MM.1S (cell line): ENCODE results near the gene WDFY2.

ENCODE experiments used
- DNase-seq: peaks from one replicate; pipeline ENCODE4 v3.0.0-alpha.2; 2015
- H2AFZ ChIP-seq: fragments of 300-600 bp; sonication (generic); 2 replicates; pipeline ENCODE4 v1.6.0; 2016; ENCODE audit warnings: antibody characterized with exemption, low read length
- H3F3A ChIP-seq: fragments of 300-600 bp; sonication (generic); 2 replicates; pipeline ENCODE4 v1.6.1; 2016; ENCODE audit warnings: mild to moderate bottlenecking, antibody characterized with exemption, low read length, moderate library complexity, mixed read lengths; ENCODE audit not compliant: insufficient read depth
- H3K27ac ChIP-seq: fragments of 300-600 bp; sonication (generic); 2 replicates; pipeline ENCODE4 v1.5.1; 2016; ENCODE audit warnings: mild to moderate bottlenecking, low read length
- H3K27me3 ChIP-seq: fragments of 300-600 bp; sonication (generic); replicated peaks from 2 replicates; pipeline ENCODE4 v1.6.0; 2016; ENCODE audit warnings: low read length; ENCODE audit not compliant: insufficient read depth
- H3K36me3 ChIP-seq: fragments of 300-600 bp; sonication (generic); replicated peaks from 2 replicates; pipeline ENCODE4 v1.6.1; 2016; ENCODE audit warnings: mild to moderate bottlenecking, low read length, mixed read lengths; ENCODE audit not compliant: insufficient read depth
- H3K4me1 ChIP-seq: fragments of 300-600 bp; sonication (generic); 2 replicates; pipeline ENCODE4 v1.6.1; 2016; ENCODE audit warnings: low read length, mixed read lengths
- H3K4me2 ChIP-seq: fragments of 300-600 bp; sonication (generic); 2 replicates; pipeline ENCODE4 v1.6.0; 2016; ENCODE audit warnings: low read depth, low read length
- H3K4me3 ChIP-seq: fragments of 300-600 bp; sonication (generic); 2 replicates; pipeline ENCODE4 v1.5.1; 2016; ENCODE audit warnings: low read length, mixed read lengths
- H3K79me2 ChIP-seq: fragments of 300-600 bp; sonication (generic); 2 replicates; pipeline ENCODE4 v1.6.1; 2016; ENCODE audit warnings: mixed run types, low read length, mixed read lengths
- H3K9ac ChIP-seq: fragments of 300-600 bp; sonication (generic); 2 replicates; pipeline ENCODE4 v1.6.1; 2016; ENCODE audit warnings: low read length, mixed read lengths
- H3K9me2 ChIP-seq: fragments of 300-600 bp; sonication (generic); replicated peaks from 2 replicates; pipeline ENCODE4 v1.6.1; 2016; ENCODE audit warnings: mild to moderate bottlenecking, low read length, mixed read lengths; ENCODE audit not compliant: insufficient read depth
- H3K9me3 ChIP-seq: fragments of 300-600 bp; sonication (generic); replicated peaks from 2 replicates; pipeline ENCODE4 v1.6.1; 2016; ENCODE audit warnings: mild to moderate bottlenecking, low read length, mixed read lengths; ENCODE audit not compliant: insufficient read depth
- H4K20me1 ChIP-seq: fragments of 300-600 bp; sonication (generic); 2 replicates; pipeline ENCODE4 v1.6.1; 2016; ENCODE audit warnings: mild to moderate bottlenecking, low read length, moderate library complexity, mixed read lengths; ENCODE audit not compliant: insufficient read depth
- EZH2 ChIP-seq: fragments of 300-600 bp; sonication (generic); optimal IDR thresholded peaks from 2 replicates; pipeline ENCODE3; 2017; ENCODE audit warnings: low read depth, mild to moderate bottlenecking, antibody characterized with exemption, low read length, mixed read lengths
- EZH2phosphoT487 ChIP-seq: fragments of 300-600 bp; sonication (generic); IDR thresholded peaks from 2 replicates; pipeline ENCODE4 v1.6.1; 2018; ENCODE audit warnings: antibody characterized with exemption, low read length
- TF ChIP-seq, protein P1 (sequence below): fragments of 300-600 bp; sonication (generic); IDR thresholded peaks from 2 replicates; pipeline ENCODE4 v1.5.1; 2016; ENCODE audit warnings: antibody characterized with exemption, low read length, mixed read lengths

The WDFY2 gene

DNA sequence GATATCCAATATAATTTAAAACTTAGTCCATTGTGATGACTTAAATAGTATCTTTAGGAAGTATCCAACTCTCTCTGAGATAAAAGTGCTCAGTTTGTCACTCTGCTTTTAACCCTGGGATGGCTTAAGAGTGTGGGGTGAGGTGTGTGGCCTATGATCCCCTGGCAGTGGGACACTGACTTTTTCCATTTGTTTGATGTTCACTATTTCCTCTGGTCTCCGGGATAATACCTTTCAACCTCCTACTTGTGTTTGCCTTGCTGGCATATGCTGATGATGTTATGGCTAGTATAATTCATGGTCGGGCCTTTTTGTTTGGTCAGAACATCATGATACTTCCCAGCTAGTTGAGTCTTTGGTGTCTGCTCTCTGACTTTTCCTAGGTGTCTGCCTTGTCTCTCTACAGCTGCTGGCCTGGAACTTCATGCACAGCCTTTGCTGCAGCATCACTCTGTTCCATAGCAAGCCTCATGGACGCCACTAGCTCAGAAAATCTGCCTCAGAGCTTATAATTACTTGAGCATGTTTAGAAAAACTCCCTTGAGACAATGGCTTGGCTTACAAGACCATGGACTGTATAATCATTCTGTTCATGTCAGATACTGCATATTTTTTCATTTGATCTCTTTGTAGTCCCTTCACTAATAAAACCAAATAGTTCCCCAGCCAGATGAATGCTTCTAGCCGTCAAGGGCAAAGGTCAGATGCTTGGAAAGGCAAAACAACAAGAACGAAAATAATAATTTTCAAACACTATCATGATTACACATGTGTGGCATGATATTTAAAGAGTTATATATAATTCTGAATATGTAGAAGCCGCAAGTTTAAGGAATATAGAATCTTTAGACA, 75.2 kb downstream of the WDFY2 start:
- Histone ChIP-seq H3K9me2 (no peaks in the 10 kb centered on the region), H3K79me2 (no peaks in the 10 kb centered on the region), H3K4me1 (no peaks in the 10 kb centered on the region), H3K9me3 (no peaks in the 10 kb centered on the region), H2AFZ (no peak overlapping the region), H3K4me3 (no peak overlapping the region), H3K4me2 (no peak overlapping the region), H4K20me1 (no peaks in the 10 kb centered on the region), H3K27me3 (no peaks in the 10 kb centered on the region), H3K27ac (no peak overlapping the region), H3K36me3 (no peaks in the 10 kb centered on the region), H3F3A (no peaks in the 10 kb centered on the region), H3K9ac (no peak overlapping the region)
- TF ChIP-seq EZH2phosphoT487 (no peak), EZH2 (no peak)
- TF ChIP-seq, protein P1, sequence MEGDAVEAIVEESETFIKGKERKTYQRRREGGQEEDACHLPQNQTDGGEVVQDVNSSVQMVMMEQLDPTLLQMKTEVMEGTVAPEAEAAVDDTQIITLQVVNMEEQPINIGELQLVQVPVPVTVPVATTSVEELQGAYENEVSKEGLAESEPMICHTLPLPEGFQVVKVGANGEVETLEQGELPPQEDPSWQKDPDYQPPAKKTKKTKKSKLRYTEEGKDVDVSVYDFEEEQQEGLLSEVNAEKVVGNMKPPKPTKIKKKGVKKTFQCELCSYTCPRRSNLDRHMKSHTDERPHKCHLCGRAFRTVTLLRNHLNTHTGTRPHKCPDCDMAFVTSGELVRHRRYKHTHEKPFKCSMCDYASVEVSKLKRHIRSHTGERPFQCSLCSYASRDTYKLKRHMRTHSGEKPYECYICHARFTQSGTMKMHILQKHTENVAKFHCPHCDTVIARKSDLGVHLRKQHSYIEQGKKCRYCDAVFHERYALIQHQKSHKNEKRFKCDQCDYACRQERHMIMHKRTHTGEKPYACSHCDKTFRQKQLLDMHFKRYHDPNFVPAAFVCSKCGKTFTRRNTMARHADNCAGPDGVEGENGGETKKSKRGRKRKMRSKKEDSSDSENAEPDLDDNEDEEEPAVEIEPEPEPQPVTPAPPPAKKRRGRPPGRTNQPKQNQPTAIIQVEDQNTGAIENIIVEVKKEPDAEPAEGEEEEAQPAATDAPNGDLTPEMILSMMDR, result no peak
- DNase-seq, result no peak

DNA sequence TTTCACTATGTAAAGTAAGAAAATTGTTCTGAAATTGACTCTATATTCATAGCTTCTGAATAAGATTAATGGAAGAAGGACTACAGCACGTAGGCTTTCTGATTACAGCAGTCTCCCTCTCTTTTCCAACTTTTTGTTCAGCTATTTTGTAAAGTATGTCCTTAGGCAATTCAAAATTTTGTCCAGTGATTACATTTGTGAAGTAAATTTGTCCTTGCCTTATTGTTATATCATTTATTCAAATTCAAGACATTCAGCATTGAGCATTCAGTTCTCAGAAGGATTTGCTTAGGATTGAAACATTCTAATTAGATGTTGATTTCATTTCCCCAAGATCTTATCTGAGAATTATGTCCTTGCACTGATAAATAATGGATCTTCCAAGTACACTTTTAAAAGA, 76.6 kb downstream of the WDFY2 start:
- Histone ChIP-seq H3F3A (no peaks in the 10 kb centered on the region), H3K9me3 (no peaks in the 10 kb centered on the region), H3K9ac (no peak overlapping the region), H3K79me2 (no peaks in the 10 kb centered on the region), H2AFZ (no peak overlapping the region), H3K36me3 (no peaks in the 10 kb centered on the region), H3K27ac (no peak overlapping the region), H3K4me3 (no peak overlapping the region), H3K27me3 (no peaks in the 10 kb centered on the region), H3K9me2 (no peaks in the 10 kb centered on the region), H4K20me1 (no peaks in the 10 kb centered on the region), H3K4me2 (no peak overlapping the region), H3K4me1 (no peaks in the 10 kb centered on the region)
- no peak for DNase-seq
- no peak for TF ChIP-seq EZH2

DNA sequence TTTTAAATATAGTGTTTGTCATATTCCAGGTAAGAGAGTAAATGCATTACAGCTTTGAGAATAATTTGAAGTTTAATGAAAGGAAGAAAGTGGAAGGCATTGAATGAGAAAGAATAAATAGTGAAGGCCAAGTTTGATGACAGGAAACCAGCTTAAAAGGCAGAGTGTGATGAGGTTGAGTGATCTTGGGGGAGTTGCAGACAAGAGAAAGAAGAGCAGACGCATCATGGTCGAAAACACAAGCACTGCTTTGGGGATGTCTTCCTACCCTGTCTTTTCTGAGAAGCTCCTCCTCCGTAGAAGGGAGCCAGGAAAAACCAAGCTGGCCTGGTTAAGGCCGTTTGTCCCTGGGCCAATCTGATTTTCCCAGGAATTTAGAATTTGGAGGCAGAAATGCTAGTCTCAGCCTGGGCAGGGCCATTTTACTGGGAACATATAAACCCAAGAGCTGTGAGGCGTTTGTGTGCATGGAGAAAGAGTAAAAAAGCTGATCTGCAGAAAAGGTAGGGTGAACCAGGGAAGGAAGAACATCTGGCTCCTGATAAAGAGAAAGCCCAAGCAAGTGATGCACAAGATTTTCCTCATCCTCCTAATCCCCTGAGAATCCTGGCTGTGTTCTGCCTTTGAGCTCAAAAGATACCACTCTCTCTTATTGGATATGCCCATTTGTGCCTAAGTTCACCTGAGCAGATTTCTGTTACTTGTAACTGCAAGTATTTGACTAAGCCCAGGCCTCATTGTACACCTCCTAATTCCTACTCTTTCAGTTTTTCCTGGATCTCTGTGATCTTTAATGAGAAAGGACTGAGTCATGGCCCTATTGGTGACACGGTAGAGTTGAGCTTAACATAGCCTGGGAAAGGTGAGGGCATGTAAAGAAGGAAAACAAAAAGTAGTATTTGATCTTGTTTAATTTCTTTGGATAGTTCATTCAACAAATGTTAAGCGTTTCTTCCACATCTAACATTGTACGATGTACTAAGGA, 80.0 kb downstream of the WDFY2 start:
- TF ChIP-seq EZH2phosphoT487 (no peak), EZH2 (no peak)
- TF ChIP-seq, protein P1, result no peak
- Histone ChIP-seq H3K27me3 (no peaks in the 10 kb centered on the region), H3K9me2 (no peaks in the 10 kb centered on the region), H3F3A (no peaks in the 10 kb centered on the region), H3K9me3 (no peaks in the 10 kb centered on the region), H4K20me1 (no peaks in the 10 kb centered on the region), H3K4me3 (no peak overlapping the region), H3K4me1 (no peaks in the 10 kb centered on the region), H3K36me3 (no peaks in the 10 kb centered on the region), H3K27ac (no peak overlapping the region), H2AFZ (no peak overlapping the region), H3K9ac (no peak overlapping the region), H3K4me2 (no peak overlapping the region), H3K79me2 (no peaks in the 10 kb centered on the region)
- DNase-seq, result no peak
